SHP77 (cell line): Measurements from ENCODE around the gene CPVL.
A peak's percentile ranks its signal among the peaks of the same experiment; 100 is the strongest.

Source experiments
- DNase-seq, 2 experiments: peaks; one replicate each; lab custom pipeline; 2025; lab: John Stamatoyannopoulos, UW

CPVL gene

DNA sequence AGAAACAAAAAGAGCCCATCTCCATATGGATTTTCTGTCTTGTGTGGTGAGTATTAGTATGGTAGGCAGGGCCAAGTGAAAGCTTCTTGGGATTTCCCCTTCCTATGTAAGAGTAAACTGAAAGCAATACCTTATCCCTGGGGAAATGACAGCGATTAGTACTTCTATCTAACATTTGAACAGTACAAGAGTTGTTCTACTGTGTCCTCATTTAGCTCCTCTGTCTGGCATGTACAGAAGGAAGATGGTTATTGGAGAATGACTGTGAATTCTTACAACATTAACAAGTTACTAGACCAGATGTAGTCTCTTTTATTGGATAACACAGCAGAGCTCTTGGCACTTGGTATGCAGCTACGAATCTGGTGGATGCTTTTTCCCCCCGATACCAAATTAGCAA lies 170.3 kb downstream of the CPVL start:
- DNase-seq: no peak

- DNase-seq: no peak
Observed at GRCh38 chr7:28973591-28973990, 172.7 kb downstream of the CPVL start.

DNA sequence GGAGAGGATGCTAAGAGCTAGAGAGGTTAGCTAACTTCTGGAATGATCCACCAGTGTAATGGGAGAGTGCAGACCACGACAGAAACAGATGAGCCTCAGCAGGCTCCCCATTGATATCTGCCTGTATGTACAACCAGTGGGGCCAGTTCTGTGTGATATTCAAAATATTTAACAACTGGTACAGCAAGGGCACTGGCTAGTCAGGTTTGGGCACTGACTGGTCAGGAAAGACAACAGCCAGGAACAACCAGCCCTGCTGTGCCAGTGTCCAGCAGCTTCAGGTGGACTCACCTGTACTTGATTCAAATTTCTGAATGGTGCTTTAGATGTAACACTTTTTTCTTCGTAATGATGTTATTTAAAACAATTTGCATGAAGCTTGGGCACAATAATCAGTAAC lies 182.3 kb downstream of the CPVL start:
- no peak for DNase-seq

- DNase-seq: no peak
Observed at GRCh38 chr7:28961972-28962371, 184.4 kb downstream of the CPVL start.

DNA sequence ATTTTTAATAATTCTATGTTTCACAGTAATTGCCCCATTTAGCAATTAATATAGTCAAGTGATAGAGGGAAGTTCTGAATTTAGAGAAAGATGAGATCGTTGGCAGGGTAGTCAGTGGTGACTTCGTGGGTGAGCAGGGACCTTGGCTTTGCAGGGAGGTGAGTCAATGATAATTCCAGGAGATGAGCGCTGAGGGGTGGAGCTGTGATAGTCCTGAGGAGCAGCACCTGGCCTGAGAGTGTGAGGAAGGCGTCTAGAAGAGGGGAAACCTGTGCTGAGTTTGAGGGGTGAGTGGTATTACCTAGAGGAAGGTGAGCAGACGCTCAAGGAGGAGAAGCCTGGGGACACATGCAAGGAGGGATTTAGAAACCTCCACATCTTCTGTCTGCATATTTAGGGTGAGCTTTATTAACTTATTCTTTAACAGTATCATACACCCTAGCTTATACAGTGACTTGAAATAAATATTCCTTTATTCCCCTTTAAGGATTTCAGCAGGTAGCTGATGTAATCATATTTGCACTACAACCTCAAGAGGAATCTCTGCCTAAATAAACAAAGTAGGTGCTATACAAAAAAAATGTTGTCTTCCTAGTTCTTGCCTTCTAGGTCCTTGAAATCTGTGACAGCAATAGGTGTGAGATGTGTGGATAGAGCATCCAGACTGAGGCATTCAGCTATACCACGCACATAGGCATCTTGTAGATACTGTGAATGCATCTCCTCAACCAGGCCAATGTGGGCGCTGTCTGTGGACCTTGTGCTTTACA lies 186.1 kb downstream of the CPVL start:
- DNase-seq: no peak

GRCh38 chr7:28958980-28959347 lies 187.4 kb downstream of the CPVL start:
- no peak for DNase-seq

DNA sequence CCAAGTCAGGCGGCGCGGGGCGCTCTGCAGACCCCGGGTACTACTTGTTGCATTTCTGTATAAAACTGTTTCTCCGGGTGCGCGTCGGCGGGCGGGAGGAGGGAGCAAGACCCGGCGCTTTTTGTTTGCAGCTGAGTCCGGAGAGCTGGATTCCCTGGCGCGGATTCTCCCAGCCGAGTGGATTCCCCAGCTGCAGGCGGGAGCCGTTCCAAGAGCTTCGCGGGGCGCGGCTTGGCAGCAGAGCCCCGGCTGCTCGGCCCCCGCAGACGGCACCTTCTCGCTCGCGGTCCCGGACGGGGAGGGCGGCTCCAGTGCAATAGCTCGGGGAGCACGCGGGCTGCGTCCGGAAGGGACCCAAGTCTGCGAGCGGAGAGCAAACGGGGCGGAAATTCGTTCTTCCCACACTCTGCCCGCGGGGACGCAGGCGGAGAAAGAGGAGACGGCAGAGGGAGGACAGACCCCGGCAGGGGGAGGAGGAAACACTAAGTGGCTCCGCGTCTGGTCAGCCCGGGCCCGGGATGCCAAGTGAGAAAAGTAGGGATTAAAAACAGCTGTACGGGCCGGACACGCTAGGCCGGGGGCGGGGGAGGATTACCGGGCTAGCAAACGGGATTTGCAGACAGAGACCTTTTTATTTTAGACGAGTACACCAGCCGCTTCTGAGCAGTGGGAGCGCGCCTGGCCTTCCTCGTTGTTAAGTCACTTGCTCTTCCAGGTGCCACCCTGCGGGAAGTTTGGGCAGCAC lies 187.9 kb downstream of the CPVL start, which contains the start of gene TRIL:
Gene TRIL (minus strand): TSS at position 96 of the 745 bp plus-strand sequence. CDS start 284 bp downstream, outside the sequence.
- no peak for DNase-seq

GRCh38 chr7:28957751-28958234 lies 188.5 kb downstream of the CPVL start:
- no peak for DNase-seq

DNA sequence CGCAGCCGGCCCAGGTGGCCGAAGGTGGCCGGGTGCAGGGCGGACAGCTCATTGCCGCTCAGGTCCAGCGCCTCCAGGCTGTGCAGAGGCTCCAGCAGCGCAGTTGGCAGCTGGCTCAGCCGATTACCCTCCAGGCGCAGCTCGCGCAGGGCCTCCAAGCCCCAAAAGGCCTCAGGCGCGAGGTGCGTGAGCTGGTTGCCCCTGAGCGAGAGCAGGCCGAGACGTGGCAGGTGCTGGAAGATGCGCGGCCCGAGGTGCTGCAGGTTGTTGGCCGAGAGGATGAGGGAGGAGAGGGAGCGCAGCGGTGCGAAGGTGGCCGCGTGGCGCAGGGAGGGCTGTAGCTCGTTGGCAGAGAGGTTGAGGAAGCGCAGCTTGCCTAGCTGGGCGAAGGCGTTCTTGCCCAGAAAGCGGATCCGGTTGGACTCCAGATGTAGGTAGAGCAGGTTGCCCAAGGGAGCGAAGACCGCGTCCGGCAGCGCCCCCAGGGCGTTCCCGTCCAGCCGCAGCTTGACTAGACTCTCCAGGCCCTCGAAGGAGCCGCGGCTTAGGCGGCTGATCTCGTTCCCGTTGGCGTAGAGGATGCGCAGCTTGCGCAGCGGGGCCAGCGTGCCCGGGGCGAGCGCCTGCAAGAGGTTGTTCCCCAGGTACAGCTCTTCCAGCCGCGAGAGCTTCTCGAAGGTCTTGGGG lies 189.1 kb downstream of the CPVL start:
- DNase-seq: no peak

DNA sequence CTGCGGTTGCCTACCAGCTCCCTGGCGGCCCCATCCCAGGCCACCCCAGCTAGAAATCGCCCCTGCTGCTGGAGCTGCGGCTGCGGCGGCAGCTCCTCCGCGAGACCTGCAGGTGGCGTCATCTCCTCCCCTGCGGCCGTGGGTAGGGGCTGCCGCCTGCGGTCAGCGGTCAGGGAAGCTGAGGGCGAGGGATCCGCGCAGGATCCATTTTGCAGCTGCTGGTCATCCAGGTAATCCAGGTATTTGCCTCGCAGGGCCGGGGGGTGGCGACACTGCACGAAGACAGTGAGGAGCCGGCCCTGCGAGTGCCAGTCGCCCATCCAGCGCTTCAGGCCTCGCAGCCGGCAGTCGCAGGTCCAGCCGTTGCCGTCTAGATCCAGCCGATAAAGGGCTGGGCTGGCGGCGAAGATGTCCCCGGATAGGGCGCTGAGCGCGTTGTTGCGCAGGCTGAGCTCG lies 189.7 kb downstream of the CPVL start:
- peak in 1 of 2 experiments; percentile 42 for DNase-seq

DNA sequence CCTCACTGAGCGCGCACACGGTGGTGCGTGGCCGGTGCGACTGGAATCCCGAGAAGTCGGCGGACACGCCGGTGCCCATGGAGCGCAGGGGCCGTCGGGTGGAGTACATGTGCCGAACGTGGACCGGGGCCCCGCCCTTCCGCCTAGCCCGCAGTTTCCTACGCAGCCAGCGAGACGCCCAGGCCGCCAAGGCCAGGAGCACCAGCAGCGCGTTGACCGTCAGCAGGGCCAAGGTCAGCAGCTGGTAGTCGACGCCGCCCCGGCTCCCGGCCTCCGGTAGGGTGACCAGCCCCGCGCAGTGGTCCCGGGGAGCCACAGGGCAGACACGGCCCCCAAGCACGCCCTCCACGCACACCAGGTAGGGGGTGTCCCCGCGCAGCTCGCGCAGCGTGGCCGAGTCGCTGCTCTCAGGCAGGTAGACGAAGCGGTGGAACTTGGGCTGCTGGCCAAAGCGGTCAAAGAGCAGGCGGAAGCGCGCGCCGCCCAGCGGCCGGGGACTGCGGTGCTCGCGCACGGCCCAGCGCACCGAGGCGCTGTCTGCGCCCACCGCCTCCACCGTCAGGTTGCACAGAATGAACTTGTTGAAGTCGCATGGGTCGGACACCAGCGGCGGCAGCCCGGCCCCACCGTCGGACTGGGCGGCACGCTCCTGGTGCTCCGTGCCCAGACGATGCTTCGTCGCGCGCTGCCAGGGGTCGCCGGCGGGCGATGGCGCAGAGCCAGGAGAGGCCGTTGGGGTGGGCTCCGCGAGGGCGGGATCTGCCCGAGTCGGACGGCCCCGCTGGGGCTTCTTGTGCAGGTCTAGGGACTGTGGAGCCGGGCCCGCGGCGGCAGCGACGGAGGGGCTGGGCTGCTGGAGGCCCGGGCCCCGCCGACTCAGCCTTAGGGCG lies 190.4 kb downstream of the CPVL start:
- peak in 1 of 2 experiments; percentile 39 for DNase-seq

DNA sequence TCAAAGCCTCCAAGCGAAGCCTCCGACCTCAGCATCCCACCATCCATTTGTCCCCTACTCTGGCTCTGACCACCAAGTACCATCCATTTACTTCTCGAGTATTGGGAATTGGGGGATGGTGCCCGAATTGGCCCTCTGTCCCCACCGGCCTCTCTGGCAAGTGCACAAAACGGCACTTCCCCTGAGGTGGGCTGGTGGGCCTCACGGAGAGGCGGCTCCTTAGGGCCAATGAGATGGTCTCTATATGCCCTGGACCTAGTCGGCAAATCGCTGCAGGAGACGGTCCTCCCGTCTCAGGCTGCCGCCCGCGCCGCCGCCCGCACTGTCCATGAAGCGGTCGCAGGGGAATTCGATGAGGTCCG lies 191.0 kb downstream of the CPVL start:
- DNase-seq: no peak

DNA sequence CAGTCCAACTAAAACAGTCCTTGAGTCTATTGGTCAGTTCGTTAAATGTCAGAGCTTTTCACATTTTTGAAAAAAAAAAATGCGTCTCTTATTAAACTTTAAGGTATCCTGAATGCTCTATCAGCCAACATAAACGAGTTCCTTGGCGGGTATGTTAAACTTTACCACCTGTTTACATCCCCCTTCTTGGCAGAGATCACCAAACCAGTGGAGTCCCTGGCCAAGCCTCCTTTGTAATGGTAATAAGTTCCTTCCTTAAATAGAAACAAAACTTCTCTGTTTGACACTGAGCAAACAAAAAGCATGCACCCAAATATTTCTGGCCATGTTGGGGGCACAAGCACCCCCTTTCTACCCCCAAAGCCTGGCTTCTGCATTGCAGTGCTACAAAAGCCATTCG lies 191.4 kb downstream of the CPVL start:
- no peak for DNase-seq

GRCh38 chr7:28954471-28954870 lies 191.9 kb downstream of the CPVL start:
- DNase-seq: no peak

GRCh38 chr7:28953633-28954032 lies 192.7 kb downstream of the CPVL start:
- DNase-seq: peak; percentile 21 to 25
